Ovary (tissue), 9 donors: Measurements from ENCODE around the gene COPRS. TPM values are rescaled to one million over a fixed set of nuclear protein-coding genes. Genes with fewer than 3 reads are reported as not detected.

Experiments used
- DNase-seq, 5 donors: peaks; one replicate each; pipeline ENCODE4 v3.0.0-alpha.2; 2019 to 2020
- H3K27ac ChIP-seq, 2 donors: fragments of 200-600 bp; one replicate each; pipeline versions ENCODE4 v1.5.1 to v1.8.0; 2019 to 2022
- H3K27me3 ChIP-seq: fragments of 200-600 bp; one replicate; pipeline ENCODE4 v1.8.0; 2022
- H3K36me3 ChIP-seq: fragments of 200-600 bp; sonication (generic); one replicate; pipeline ENCODE4 v1.5.1; 2019
- H3K4me1 ChIP-seq: one replicate; pipeline ENCODE4 v1.8.1; 2013; ENCODE audit warnings: mild to moderate bottlenecking, moderate library complexity; ENCODE audit not compliant: insufficient read depth
- H3K4me3 ChIP-seq: fragments of 200-600 bp; sonication (generic); one replicate; pipeline ENCODE4 v1.5.1; 2017
- H3K9me3 ChIP-seq, 2 donors: fragments of 200-600 bp in 1 of 2; sonication (generic) in 1 of 2; one replicate each; pipeline versions ENCODE4 v1.5.1 to v1.8.1; 2013 to 2019; ENCODE audit warnings: mild to moderate bottlenecking in 1 of 2, moderate library complexity in 1 of 2
- CTCF ChIP-seq, 3 donors: fragments of 450-650 bp in 2 of 3; fragments of 200-600 bp in 1 of 3; IDR thresholded peaks; one replicate each; pipeline versions ENCODE4 v1.5.1 to v1.8.0; 2016 to 2022; ENCODE audit warnings: antibody characterized with exemption in 3 of 3, mild to moderate bottlenecking in 1 of 3
- EP300 ChIP-seq: sonication (generic); formaldehyde crosslinking; IDR thresholded peaks from one replicate; pipeline ENCODE4 v1.6.1; 2017; ENCODE audit warnings: antibody characterized with exemption
- POLR2A ChIP-seq: fragments of 450-650 bp; IDR thresholded peaks from one replicate; pipeline ENCODE4 v1.6.1; 2017; ENCODE audit warnings: antibody characterized with exemption, mild to moderate bottlenecking, moderate library complexity
- WGBS, 3 donors: extraction: QIAGEN DNeasy Blood & Tissue Kit in 1 of 3; methylation state at CpG; one replicate each; pipeline versions ENCODE4 v1.1.5 to v1.1.7; 2013 to 2017; 5-methylcytosine and 5-hydroxymethylcytosine counted together
- intact Hi-C, 4 donors: fragments of 100-400 bp; cut with DNase I; formaldehyde crosslinking; loops; one replicate each; pipeline versions ENCODE4 v1.11.0 to v1.15.1; 2022 to 2023
- polyA plus RNA-seq, 2 donors: library from polyadenylated mRNA; stranded (reverse); fragments of 200-250 nt in 1 of 2; fragments of 350-450 nt in 1 of 2; fragmentation: Illumina TruSeq in 1 of 2; extraction: RNeasy Lipid Tissue Mini Kit (QIAGEN cat#74804) in 1 of 2; gene quantifications; one replicate each; pipeline ENCODE4 v1.2.3, GENCODE V29; 2013 to 2014
- total RNA-seq, 7 donors: library from RNA; depleted of rRNA in 2 of 7; stranded (reverse); fragments of >200 nt in 2 of 7; fragmentation: NEBNext Ultra II Directional in 3 of 7; extraction: Animal tissue kit (Norgen Biotek cat#: 25700) in 3 of 7; gene quantifications; one replicate each; pipeline versions ENCODE4 v1.1.0 to v1.2.4, GENCODE V29; 2016 to 2023
- donor health status: DM: no; HTN: no; CAD: no; lungs with moderate emphysema.
- donor health status: DM: no; HTN: no; CAD: no.
- donor health status: Bipolar disorder and iron deficiency.
- donor health status: DM: yes; HTN: yes; CAD: no.
- donor health status: DM: no; HTN: no; CAD: no.
- donor health status: DM: yes; HTN: yes; CAD: no.

Gene COPRS
- total and polyA plus RNA-seq, 9 donors = 43.7 to 116 (median 53.9) TPM

DNA sequence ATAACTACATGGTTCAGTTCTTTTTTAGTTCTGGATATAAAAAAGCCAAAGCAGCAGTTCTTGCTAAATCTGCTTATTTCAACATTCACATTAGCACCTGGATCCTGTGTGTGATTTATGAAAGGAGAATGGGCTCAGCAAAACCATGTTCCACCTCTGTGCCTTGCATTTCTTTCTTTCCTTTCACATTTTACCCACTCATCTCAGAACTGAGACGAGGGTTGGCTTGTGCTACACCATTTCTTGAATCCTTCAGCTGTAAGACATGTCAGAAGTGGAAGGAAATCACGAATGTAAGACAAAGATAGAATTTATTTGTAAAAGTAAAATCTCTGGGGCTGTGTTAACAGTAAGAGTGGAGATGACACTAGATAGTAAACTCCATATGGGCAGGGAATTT lies 43.6 kb upstream of the COPRS start:
- DNase-seq = no peak
- Histone ChIP-seq H3K36me3 (no peaks in the 10 kb centered on the region), H3K27me3 (no peaks in the 10 kb centered on the region), H3K9me3 (no peaks in the 10 kb centered on the region), H3K4me1 (peaks cover 1% of the 10 kb centered on the region), H3K4me3 (no peak overlapping the region), H3K27ac (no peak overlapping the region)
- WGBS, 3 donors = 61 to 66% (median 62%) methylated on average over 2 of the region's 2 CpGs
- intact Hi-C loops = no loop called here
- no peak for TF ChIP-seq CTCF (IDR thresholded peaks at IDR 0.05)

- H3K27me3 ChIP-seq = no peaks in the 10 kb centered on the region
- TF ChIP-seq EP300 (no peak), CTCF (IDR thresholded peaks at IDR 0.05) (no peak), POLR2A (no peak)
- H3K4me1 ChIP-seq = peaks cover 1% of the 10 kb centered on the region
- H3K4me3 ChIP-seq = peak overlapping the region; percentile 79
- H3K27ac ChIP-seq = no peak overlapping the region
- DNase-seq = no peak
- 1 to 3% (median 3%) methylated on average over 5 of the region's 5 CpGs for WGBS, 3 donors
- intact Hi-C loops = no loop called here
- no peaks in the 10 kb centered on the region for H3K9me3 ChIP-seq
- H3K36me3 ChIP-seq = no peaks in the 10 kb centered on the region
Measured at GRCh38 chr17:31900877-31901276, 41.8 kb upstream of the COPRS start.

DNA sequence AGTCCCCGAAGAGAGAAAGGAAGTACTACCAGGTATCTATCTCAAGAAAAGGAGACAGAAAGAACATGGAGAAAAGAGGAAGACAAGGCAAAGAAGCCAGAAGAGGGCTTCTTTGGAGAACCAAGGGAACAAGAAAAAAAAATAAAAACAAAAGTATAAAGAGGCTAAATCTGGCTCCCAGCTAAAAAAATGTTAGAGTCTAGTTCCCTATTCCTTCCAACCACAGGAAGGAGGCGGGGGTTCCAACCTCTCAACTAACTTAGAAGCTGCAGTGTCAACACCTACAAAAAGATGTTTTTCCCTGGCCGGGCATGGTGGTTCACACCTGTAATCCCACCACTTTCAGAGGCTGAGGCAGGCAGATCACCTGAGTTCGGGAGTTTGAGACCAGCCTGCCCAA lies 29.1 kb upstream of the COPRS start:
- DNase-seq = no peak
- Histone ChIP-seq H3K27me3 (no peaks in the 10 kb centered on the region), H3K9me3 (no peaks in the 10 kb centered on the region), H3K36me3 (no peaks in the 10 kb centered on the region), H3K27ac (no peak overlapping the region), H3K4me1 (no peaks in the 10 kb centered on the region), H3K4me3 (no peak overlapping the region)
- 85 to 90% (median 90%) methylated on average over 4 of the region's 4 CpGs for WGBS, 3 donors
- intact Hi-C loops = no loop called here
- TF ChIP-seq EP300 (no peak), POLR2A (no peak), CTCF (IDR thresholded peaks at IDR 0.05) (no peak)

DNA sequence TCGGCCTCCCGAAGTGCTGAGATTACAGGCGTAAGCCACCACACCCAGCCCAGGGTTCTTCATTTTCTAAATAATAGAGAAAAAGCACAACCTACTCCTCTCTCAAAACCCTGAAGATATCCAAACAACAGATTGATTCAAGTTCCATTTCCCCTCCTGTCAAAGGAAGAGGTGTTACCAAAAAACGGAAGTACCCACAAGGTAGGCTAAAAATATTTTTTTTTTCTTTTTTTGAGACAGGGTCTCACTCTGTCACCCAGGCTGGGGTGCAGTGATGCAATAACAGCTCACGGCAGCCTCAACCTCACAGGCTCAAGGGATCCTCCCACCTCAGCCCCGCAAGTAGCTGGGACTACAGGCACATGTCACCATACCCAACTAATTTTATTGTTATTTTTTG lies 23.5 kb upstream of the COPRS start:
- H3K4me1 ChIP-seq = no peaks in the 10 kb centered on the region
- 86 to 91% (median 90%) methylated on average over 6 of the region's 6 CpGs for WGBS, 3 donors
- TF ChIP-seq POLR2A (no peak), CTCF (IDR thresholded peaks at IDR 0.05) (no peak), EP300 (no peak)
- no peaks in the 10 kb centered on the region for H3K36me3 ChIP-seq
- intact Hi-C loops = no loop called here
- H3K27me3 ChIP-seq = no peaks in the 10 kb centered on the region
- no peaks in the 10 kb centered on the region for H3K9me3 ChIP-seq
- no peak overlapping the region for H3K4me3 ChIP-seq
- H3K27ac ChIP-seq = no peak overlapping the region
- no peak for DNase-seq

GRCh38 chr17:31880311-31880710 lies 21.3 kb upstream of the COPRS start:
- intact Hi-C loops = no loop called here
- no peaks in the 10 kb centered on the region for H3K4me1 ChIP-seq
- no peaks in the 10 kb centered on the region for H3K9me3 ChIP-seq
- TF ChIP-seq POLR2A (no peak), EP300 (no peak), CTCF (IDR thresholded peaks at IDR 0.05) (no peak)
- H3K27me3 ChIP-seq = no peaks in the 10 kb centered on the region
- no peak for DNase-seq
- H3K4me3 ChIP-seq = no peak overlapping the region
- no peak overlapping the region for H3K27ac ChIP-seq
- WGBS, 3 donors = 93 to 98% (median 95%) methylated on average over 8 of the region's 8 CpGs
- H3K36me3 ChIP-seq = no peaks in the 10 kb centered on the region
